ENCODE results near the gene GZMB.

GZMB gene

DNA sequence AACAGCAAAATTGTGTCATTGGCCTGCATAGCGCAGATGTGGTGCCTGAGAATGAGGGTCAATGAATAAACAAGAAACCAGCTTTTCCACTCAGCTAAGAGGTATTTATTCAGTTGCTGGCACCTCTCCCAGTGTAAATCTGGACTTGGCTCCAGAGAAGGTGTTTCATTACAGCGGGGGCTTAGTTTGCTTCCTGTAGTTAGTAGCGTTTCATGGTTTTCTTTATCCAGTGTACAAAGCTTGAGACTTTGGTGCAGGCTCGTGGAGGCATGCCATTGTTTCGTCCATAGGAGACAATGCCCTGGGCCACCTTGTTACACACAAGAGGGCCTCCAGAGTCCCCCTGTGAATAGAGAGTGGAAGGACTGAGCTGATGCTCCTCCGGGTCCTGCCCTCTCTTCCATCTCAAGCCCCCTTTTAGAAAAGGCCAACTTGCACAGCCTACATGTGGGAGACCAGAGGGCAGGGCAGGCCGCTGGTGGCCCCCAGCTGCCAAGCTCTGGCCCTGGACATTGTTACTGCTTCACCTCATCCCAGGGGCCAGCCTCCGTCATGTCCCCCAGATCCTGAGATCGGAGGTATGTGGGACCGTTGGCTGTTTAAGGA, 3.0 kb downstream of the GZMB start:
- TF ChIP-seq, protein P1, sequence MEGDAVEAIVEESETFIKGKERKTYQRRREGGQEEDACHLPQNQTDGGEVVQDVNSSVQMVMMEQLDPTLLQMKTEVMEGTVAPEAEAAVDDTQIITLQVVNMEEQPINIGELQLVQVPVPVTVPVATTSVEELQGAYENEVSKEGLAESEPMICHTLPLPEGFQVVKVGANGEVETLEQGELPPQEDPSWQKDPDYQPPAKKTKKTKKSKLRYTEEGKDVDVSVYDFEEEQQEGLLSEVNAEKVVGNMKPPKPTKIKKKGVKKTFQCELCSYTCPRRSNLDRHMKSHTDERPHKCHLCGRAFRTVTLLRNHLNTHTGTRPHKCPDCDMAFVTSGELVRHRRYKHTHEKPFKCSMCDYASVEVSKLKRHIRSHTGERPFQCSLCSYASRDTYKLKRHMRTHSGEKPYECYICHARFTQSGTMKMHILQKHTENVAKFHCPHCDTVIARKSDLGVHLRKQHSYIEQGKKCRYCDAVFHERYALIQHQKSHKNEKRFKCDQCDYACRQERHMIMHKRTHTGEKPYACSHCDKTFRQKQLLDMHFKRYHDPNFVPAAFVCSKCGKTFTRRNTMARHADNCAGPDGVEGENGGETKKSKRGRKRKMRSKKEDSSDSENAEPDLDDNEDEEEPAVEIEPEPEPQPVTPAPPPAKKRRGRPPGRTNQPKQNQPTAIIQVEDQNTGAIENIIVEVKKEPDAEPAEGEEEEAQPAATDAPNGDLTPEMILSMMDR (IDR thresholded peaks at IDR 0.05; ENCODE audit: extremely low read depth, missing control alignments), result no peak
- DNase-seq (ENCODE audit: low spot score), result no peak

DNA sequence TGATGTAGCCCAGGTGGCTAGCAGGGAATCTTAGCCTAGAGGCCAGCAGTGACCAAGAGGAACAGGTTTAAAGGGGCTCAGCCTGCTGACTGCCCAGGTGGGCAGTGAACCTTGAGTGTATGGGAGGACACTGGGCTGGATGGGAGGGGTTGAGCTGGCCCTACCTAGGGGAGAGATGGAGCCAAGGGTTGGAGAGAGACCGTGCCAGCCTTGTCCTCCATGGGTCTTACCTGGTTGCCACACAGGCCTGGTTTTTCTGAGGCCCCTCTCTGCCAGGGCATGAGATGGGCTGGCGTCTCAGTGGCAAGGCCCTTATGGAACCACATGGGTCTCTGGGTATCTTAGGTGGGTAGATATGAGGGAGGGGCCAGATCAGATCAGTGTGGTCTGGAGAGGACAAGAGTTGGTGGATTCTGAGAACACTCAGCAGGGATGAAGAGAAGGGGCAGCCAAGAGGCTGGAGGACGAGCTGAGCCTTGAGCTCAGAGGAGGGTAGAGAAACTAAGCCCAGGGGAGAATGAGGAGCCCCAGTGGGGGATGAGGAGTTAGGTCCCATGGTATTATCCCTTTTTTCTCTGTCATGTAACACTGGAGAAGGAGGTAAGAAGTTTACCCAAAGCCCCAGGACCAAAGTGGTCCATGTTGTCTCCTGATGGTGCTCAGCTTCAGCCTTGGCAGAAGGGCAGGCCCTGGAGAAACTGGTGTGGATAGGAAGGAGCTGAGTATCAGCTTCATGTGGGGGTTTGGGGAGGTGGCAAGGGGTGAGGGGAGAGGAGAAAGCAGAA, 3.7 kb downstream of the GZMB start:
- TF ChIP-seq, protein P1 (IDR thresholded peaks at IDR 0.05; ENCODE audit: extremely low read depth, missing control alignments), result no peak
- no peak for DNase-seq (ENCODE audit: low spot score)

DNA sequence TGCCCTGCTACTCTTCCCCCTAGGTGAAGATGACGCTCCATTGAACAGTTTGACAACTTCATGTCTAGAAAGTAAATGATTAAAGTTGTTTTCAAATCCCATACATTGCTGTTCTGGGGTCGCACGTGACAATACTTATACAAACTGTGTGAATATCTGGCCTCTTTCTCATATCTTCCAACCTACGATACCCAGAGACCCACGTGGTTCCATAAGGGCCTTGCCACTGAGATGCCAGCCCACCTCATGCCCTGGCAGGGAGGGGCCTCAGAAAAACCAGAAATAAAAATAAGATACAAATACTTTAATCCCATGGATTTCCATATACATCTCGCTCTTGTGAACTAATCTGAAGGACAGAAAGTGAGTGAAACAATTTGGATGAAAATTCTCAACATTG, 4.5 kb downstream of the GZMB start:
- TF ChIP-seq, protein P1 (IDR thresholded peaks at IDR 0.05; ENCODE audit: extremely low read depth, missing control alignments), result no peak
- no peak for DNase-seq (ENCODE audit: low spot score)

DNA sequence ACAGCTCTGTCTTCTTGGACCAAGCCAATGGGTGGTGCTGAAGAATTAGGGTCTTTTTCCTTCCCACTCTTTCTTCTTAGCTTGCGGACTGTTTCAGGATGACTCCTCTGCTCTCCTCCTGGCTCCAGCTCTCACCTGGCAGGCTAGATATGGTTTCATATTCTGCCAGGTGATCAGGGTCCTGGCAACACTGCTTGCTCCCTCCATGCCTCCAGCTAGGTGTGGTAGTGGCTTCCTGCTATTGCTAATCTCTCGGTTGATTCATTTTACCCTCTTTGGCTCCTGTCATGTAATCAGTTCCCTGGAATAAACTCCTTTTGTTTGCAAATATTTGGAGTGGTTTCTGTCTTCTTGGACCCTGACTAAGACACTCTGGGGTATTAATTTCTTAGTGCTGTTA, 20.2 kb downstream of the GZMB start:
- TF ChIP-seq, protein P1 (IDR thresholded peaks at IDR 0.05; ENCODE audit: extremely low read depth, missing control alignments), result no peak
- no peak for DNase-seq (ENCODE audit: low spot score)

DNA sequence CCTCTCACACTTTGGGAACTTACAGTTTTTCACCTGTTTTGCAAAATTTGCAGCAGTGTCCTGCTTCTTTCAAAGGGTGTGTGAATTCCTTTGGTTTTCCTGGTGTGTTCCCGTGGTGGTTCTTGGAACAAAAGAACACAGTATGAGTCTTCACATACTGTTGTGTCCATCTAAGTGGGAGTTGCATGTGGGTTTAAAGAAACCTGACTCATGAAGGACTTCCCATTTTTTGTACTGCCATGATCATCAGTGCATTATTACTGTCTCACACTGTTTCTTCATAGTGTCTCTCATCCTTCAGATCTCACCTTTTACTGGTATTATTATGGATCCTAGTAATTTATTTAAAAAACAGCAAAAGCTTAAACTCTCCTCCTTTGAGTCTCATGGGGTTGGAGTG, 20.7 kb downstream of the GZMB start:
- TF ChIP-seq, protein P1 (IDR thresholded peaks at IDR 0.05; ENCODE audit: extremely low read depth, missing control alignments), result no peak
- DNase-seq (ENCODE audit: low spot score), result peak; percentile 20

DNA sequence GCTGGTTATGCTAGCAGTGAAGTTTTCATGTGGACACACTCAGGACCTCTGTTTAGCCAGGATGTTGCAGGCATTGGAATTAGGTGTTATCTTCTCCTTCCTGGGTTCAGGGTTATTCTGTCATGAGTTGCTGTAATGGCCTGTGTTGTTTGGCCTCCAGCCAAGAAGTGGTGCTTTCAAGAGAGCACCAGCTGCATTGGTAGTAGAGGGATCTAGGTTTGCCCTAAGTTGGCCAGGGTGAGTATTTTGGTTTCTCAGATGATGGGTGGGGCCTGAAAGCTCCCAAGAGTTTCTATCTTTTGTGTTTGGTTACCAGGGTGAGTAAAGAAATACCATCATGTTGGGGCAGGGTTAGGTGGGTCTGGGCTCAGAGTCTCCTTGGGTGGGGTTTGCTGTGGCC, 21.8 kb downstream of the GZMB start:
- DNase-seq (ENCODE audit: low spot score), result no peak
- TF ChIP-seq, protein P1 (IDR thresholded peaks at IDR 0.05; ENCODE audit: extremely low read depth, missing control alignments), result no peak

DNA sequence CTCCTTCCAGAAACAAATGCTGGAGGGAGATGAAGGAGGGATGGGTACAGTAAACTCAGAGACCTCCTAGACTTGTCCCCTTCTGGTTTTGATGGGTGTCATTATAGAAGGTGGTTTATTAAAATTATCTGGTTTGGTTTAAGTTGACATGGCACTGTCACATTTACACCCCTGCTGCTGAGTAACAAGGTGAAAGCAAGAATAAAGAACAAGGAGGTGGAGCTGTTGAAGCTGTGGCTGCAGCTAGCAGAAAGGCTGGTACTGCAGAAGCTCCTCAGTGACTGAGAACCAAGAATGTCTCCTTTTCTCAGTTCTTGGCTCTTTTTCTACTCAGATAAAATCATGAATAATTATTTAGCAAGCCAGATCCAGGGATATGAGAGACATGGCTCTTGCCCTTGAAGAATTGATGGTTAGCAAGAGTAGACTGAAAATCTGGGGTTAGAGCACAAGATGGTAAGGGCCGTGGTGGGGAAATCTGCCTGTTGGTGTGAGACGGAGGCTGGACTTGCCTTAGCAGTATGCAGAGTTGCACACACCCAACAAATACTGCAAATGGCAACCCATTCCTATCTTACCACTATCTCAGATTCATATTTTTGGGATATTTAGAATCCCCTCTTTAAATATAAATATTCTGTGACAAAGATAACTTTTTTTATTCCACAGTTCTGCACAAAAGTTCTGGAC, 24.2 kb downstream of the GZMB start, which contains the start of gene GZMH:
Gene GZMH (minus strand): TSS at position 31 of the 690 bp plus-strand sequence. CDS start 72 bp downstream, outside the sequence.
- no peak for DNase-seq (ENCODE audit: low spot score)
- TF ChIP-seq, protein P1 (IDR thresholded peaks at IDR 0.05; ENCODE audit: extremely low read depth, missing control alignments), result no peak

Data from GM20000 (cell line).